HG03280 (cell line): Measurements from ENCODE around the gene L3MBTL3.

Experiments used
- ATAC-seq: cut with Tn5 transposase; IDR thresholded peaks from one replicate; pipeline ENCODE4 v1.9.1; 2021; ENCODE audit warnings: mild to moderate bottlenecking, moderate library complexity; ENCODE audit not compliant: unreplicated experiment

Gene L3MBTL3

DNA sequence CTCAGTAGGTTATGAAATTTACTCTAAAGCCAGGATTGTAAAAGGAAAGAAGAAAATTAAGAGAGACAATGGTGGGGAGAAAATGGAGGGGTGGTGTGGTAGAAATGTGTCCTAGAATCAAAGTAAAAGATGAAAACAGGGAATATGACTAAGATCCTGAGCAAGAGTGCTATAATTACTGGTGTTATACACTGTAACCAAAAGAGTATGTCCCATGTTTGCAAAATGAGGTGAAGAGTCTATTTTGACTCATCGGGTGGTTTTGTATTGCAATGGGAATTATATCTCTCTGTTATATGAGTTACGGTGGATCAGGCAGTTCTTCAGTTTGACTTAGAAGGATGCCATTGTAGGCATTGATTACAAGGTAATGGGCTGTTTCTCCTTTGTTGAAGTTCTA is 8.5 kb downstream of the L3MBTL3 start:
- ATAC-seq = no peak

DNA sequence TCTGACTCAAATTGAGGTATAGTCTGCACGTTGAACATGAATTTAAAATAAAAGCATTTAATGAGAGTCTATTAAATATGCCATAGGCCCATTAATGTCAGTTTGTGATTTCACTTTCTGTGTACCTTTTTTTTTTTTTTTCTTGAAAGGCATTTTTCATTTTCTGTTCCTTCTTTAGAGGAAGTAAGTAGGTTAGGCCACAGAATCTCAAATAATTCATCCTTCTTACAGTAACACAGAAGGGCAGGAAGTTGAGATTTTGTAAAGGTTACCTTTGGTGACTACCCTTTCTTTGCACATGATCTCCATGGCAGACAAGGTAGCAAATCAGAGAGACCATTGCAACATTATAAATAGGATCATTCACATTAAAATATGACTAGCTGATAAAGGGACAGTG is 9.6 kb downstream of the L3MBTL3 start:
- ATAC-seq = no peak

DNA sequence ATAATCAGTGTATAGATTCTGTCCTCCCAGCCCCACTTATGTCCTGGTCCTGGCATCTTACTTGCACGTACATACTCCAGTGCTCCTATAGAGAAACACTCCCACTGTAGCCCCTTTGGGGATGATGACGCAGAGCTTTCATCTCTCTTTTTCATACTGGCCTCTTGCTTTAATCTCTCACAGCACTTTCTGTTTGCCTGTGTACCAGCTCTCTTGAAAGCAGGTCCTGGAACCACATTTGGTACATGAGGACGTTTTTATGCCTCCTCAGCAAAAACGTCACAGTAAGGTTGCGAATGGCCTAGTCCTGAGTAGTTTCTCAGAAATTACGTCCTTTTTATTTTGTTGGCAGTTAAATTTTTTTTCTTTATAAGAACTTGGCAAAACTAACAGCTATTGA is 10.8 kb downstream of the L3MBTL3 start:
- no peak for ATAC-seq

DNA sequence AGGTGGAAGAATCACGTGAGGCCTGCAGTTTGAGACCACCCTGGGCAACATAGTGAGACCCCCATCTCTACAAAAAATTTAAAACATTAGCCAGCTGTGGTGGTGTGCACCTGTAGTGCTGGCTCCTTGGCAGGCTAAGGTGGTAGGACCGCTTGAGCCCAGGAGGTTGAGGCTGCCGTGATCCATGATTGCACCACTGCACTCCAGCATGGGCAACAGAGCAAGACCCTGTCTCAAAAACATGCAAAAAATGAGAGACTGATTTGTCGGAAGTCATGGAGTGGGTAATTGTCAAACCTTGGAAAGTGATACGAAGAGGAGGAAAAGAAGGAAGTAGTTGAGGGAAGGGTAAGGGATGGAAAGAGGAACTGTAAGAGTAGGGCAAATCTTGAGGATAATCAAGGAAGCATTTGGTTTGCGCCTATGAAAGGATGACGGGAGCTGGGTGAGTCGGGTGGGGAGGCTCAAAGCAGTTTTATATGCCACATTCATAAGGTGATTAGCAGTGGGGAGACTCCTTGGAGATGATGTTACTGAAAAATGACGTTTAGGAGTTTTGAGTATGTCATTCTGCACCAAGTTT is 14.5 kb downstream of the L3MBTL3 start:
- ATAC-seq = no peak

DNA sequence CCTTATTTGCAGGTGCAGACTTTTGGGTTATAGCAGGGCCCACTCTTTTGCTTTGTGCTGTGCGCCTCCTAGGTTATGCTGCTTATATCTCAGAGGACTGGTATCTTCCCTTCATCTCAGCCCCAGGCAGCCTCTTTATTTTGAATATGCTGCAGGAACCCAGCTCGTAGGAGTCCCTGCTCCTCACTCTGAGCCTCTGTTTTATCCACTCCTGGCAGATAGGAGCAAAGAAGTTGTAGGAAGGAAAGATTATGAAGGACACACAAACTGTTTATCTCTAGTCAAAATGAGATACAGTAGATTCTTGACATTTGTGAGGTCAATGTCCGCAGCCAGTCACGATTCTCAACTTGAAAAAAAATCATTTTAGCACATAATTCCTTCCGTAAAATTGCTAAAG is 15.6 kb downstream of the L3MBTL3 start:
- no peak for ATAC-seq

GRCh38 chr6:130034378-130035146 is 16.2 kb downstream of the L3MBTL3 start:
- ATAC-seq = no peak

- ATAC-seq = no peak
These were observed 16.8 kb downstream of the L3MBTL3 start for GRCh38 chr6:130035211-130035610.

GRCh38 chr6:130037207-130037811 is 18.9 kb downstream of the L3MBTL3 start:
- ATAC-seq = no peak

- no peak for ATAC-seq
These were observed 23.2 kb downstream of the L3MBTL3 start for GRCh38 chr6:130041594-130041993.

GRCh38 chr6:130043344-130043743 is 25.0 kb downstream of the L3MBTL3 start:
- ATAC-seq = no peak

DNA sequence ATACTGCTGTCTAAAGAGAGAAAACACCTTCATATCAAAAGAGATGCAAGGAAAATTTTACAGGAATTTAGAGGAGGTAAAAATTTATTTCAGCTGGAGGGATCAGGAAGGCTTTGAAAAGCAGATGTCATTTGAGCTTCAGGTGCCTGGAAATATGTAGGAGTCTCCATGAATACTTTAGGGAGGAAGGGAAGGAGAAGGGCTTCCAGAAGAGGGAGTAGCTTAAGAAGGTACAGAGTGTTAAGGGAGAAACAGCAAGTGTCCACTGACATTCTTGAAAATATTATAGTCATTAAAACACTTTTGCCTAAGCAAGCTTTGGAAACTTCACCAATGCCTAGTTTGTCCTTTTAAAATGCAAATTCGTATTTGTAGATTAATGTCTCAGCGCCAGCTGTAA is 27.2 kb downstream of the L3MBTL3 start:
- ATAC-seq = no peak

DNA sequence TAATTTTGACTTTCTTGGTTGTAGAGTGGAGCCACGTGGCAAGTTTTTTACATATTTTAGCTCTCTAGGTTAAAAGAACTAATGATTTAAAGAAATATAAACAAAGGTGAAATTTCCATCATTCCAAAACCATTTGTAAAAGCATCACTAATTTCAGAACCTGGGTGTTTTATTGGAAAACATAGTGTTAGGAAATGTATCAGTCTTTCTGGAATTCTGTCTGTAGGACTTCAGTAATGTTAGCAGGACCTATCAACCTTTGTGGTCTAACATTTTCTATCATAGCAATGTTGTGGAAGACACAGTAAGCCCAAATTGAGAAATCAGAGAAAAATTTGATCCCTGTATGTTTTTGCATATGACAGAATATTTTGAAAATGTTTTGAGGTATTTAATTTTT is 28.3 kb downstream of the L3MBTL3 start:
- no peak for ATAC-seq

- no peak for ATAC-seq
These were observed 29.0 kb downstream of the L3MBTL3 start for GRCh38 chr6:130047088-130047995.

DNA sequence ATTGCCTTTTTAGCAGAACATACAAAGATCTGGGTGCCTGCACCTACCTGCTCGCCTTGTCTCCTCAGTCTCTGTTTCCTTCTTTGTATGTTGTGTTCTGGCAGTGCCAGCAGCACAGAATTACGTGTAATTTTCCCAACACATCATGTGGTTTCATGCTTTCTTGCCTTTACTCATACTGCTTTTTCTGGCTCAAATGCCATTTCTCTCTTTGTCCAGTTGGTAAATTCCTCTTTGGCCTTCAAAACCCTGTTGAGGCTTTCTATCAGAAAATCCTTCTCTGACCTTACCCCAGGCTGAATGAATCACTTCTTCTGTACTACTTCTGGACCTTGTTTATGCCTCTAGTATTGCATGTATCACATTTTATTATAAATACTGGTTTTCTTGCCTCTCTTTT is 31.8 kb downstream of the L3MBTL3 start:
- no peak for ATAC-seq

DNA sequence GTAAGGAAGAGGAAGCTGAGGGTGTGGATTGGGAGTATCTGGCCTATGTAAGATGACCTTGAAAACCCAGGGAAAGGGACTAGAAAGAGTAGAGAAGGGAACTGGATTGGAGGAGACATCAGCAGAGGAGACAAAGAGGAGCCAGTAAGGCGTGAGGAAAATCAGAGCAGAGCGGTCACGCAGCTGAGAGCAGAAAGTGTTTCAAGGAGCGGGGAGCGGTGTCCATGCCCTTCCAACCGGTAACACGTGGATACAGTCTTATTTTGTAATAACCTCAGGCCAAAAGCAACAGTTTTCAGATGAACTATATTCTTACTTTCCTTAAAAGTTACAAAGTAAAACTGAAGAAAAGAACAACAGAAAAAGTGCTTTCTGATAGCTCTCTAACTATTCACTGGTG is 36.3 kb downstream of the L3MBTL3 start:
- no peak for ATAC-seq

DNA sequence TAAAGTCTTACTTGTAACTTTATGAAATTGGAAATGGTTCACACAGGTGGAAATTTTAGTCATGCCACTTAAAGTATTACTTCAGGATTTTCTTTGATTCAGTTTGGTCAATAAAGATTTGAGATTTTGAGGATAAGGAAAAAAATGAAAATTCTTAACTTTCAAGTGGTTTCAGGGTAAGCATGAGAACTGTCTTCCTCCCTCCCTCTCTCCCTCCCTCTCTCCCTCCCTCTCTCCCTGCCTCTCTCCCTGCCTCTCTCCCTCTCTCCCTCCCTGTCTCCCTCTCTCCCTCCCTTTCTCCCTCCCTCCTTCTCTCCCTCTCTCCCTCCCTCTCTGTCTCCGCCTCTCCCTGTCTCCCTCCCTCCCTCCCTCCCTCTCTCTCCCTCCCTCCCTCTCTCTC is 36.9 kb downstream of the L3MBTL3 start:
- no peak for ATAC-seq

DNA sequence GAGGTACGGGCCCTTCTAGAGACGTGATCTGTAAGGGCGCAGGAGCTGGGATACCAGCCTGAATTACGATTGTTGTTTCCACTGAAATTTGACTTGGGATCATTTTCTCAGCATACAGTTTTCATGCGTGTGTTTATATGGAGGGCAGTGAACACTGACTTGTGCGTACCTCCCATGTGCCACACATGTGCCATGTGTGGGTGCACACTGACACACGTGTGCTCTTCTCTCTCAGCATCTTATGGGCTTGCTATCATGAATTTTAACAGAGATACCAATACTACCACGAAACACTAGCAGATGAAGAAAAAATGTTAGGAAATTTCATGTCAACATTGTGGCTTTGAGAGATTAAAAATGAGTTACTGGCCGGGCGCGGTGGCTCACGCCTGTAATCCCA is 39.1 kb downstream of the L3MBTL3 start:
- ATAC-seq = no peak

- ATAC-seq = no peak
These were observed 45.4 kb downstream of the L3MBTL3 start for GRCh38 chr6:130063806-130064205.

DNA sequence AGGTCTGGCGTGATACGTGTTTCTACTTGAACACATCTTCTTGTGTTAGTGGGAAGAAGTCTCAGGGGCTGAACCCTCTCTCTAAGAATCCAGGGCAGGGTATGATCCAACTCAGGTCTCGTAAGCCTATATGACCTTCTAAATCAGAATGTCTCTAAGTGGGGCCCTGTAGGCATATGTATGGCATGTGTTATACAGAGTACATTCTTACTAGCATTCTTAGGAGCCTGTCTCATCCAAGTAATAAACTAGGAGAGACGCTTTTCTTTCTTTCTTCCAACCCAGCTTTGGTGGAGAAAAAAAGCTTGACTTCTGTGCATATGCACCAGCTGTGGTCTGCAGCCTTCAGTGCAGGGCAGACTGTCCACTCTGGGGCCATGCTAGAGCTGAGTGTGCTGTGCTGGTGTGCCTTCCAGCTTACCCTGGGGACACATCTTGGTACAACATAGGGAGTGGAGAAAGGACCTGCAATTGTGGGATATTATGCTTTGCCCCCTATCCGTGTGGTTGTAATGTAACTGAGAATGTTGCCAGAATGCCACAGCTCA is 47.3 kb downstream of the L3MBTL3 start:
- no peak for ATAC-seq

GRCh38 chr6:130069485-130069884 is 51.1 kb downstream of the L3MBTL3 start:
- ATAC-seq = no peak

- no peak for ATAC-seq
These were observed 51.9 kb downstream of the L3MBTL3 start for GRCh38 chr6:130070326-130070725.
